HG03469 (cell line): ENCODE results near the gene ORMDL3.
"Not testable (repeated sequence)": the region's sequence is repeated elsewhere in the genome, so short reads cannot be mapped to it uniquely, and the experiment has no call there.

Source experiments
- ATAC-seq: cut with Tn5 transposase; IDR thresholded peaks from one replicate; pipeline ENCODE4 v1.9.1; 2021; ENCODE audit warnings: mild to moderate bottlenecking, moderate library complexity, moderate number of reproducible peaks; ENCODE audit not compliant: unreplicated experiment

ORMDL3 gene

DNA sequence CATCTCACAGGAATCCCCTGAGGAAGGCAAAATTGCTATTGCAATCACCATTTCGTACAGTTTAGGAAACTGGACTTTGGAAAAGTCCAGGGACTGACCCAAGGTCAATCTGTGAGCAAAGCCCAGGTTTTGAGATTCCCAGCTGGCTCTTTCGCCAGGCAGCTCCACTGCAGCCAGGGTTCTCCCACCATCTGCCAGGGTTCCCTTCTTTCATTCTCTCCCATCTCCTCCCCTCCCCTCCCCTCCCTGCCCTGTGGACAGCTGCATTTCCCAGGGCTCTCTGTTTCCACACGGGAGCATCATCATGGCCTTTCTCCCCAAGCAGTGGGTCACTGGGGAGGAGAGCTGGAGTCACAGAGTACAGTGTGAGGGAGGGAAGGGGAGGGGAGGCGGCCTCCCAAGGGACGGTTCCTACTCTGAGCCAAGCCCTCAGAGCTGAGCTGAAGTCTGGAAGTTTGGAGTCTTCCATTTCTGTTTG, 23.5 kb upstream of the ORMDL3 start:
- no peak for ATAC-seq

- ATAC-seq: no peak
These were observed 21.6 kb upstream of the ORMDL3 start for GRCh38 chr17:39949028-39949427.

DNA sequence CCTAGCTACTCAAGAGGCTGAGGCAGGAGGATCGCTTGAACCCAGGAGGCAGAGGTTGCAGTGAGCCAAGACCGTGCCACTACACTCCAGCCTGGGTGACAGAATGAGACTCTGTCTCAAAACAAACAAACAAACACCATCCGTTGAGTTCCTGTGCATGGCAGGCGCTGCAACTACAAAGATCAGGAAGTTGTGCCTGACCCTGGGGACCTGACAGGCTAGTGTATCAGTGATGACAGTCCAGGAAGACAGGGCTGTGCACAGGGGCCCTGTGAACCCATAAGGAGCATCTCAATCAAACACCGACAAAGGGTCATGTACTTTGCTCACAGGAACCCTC, 21.1 kb upstream of the ORMDL3 start:
- ATAC-seq: not testable (repeated sequence)

DNA sequence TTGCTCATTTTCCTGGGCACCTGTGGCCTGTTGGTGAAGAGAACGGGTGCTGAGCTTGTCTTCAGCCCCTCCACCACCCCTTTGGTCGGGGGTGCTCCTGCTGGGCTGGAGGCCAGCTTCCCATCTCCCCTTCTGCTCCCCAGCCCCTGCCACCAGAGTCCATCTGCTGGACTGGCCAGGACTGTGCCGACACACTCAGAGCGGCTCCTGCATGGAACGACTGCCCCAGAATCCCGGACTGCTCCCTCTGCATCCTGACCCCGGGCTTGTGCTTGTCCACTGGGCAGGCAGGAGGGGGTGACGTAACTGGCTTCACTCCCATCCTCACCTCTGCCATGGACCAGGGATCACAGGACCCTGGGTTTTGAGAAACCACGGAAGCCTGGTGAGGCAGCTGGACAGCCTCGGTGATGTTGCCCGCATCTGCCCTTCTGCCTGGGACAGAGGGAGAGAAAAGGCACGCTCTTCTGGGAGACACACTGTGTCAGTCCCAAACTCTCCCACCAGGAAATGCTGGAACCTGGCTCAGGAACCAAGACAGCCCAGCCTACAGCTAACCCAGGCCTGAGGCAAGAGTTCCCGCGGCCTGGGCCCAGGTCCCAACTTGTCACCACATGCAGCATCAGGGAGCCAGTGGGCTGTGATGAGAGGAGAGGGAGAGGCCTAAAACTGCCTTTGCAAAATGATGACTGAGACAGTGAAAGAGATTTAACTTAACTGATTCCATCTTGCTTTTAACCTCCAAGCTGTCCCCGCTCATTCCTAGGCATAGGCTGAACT, 19.3 kb upstream of the ORMDL3 start:
- no peak for ATAC-seq

GRCh38 chr17:39944393-39944711, 17.0 kb upstream of the ORMDL3 start:
- ATAC-seq: no peak

- ATAC-seq: no peak
These were observed 16.4 kb upstream of the ORMDL3 start for GRCh38 chr17:39943702-39944392.

DNA sequence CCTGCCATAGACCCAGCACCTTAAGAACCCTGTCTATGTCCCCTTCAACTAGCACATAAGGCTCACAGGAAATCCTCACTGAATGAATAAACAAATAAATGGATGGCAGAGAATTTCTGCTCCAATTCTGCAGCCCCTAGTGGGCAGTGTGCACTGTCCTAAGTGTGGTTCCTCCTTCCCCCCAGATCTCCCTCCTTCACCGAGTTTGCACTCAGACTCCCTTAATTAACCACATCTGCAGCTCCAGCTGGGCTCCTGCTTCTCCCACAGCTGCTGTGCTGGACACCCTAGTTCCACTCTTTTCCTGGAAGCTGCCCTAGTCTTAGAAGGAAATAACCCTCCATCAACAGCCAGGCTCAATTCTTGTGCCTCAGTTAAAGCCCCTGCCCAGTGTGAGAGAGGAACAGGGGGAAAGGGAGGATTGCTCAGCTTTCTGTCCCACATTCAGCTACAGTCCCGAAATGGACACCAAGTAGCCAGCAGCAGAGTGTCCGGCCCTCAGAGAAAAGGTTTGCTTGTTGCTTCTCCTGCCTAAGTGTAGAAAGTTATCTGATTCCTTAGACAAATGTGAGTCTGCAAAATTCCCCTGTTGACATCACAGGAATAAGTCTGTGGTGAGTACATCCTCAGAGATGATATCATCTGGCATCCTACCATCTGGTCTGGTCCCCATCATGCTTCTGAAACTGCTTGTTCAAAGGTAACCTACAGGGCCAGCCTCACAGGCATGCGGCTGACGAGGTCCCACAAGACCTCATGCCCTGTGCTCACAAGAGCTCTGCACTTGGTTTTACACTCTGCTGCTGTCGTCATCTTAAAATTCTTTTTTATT, 12.4 kb upstream of the ORMDL3 start:
- no peak for ATAC-seq

DNA sequence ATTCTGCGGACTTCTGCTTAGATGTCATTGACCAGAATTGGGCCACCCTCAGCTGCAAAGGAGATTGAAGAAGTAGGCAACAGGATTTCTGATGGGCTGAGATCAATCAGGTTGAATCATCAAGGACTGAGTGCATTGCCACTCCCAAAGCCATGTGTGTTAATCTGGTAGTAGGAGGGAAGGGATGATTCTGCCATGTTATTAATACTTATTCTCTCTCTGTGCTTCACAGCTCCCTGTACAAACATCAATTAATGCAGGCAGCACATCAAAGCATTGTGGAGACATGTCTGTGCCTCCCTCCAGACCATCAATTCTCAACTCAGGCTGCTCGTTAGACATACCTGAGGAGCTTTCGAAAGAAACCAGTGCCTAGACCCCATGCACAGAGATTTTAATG, 11.7 kb upstream of the ORMDL3 start:
- ATAC-seq: no peak

GRCh38 chr17:39938140-39938869, 10.9 kb upstream of the ORMDL3 start:
- ATAC-seq: no peak

DNA sequence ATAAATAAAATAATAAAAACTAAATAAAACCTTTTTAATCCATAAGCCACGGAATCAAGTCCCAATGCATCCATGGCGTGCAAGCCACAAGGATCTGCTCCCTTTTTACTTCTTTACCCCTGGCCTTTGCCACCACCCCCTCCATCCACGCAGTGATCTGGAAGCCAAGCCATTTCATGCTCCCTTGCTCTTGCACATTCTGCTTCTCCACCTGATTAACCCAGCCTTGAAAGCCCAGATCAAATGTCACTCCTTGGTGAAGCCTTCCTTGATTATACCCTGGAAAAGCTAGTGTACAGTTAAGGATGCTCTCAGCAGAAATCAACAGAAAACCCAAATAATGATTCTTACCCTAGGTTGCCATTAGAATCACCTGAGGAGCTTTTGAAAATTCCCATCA, 10.0 kb upstream of the ORMDL3 start:
- ATAC-seq: no peak

GRCh38 chr17:39935909-39936308, 8.5 kb upstream of the ORMDL3 start:
- no peak for ATAC-seq

DNA sequence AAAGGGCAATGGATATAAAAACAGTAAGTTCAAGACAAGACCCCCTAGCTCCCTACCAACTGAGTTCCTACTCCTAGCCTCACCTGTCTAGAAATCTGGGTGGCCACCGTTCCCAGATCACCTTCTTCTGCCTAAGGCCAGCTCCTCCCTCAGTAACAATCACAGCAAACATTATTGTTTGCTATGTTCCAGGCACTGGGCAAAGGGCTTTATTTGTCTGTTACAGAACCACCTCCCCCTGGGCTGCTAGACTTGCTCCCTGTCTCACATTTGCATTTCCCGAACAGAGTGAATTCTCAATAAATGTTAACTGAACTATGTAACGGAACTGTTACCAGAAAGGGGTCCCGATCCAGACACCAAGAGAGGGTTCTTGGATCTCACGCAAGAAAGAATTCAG, 6.9 kb upstream of the ORMDL3 start:
- ATAC-seq: no peak

DNA sequence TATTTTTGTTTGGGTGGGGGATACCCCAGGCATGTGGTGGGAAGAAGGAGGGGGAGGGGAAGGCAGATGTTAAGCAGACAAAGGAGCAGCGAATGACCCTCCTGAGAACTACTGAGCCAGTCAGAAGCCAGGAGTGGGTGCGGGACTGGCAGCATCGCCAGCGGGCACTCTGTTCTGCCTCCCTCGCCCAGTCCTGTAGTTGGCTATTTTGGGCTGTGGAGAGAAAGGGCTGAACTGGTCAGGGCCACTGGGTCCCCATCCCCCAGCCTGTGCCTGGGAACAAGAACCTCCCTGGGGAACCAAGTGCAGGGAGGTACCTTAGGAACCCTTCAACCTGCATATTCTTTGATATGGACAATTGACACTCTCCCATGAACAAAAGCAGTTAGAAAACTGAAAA, 6.5 kb upstream of the ORMDL3 start:
- ATAC-seq: no peak

DNA sequence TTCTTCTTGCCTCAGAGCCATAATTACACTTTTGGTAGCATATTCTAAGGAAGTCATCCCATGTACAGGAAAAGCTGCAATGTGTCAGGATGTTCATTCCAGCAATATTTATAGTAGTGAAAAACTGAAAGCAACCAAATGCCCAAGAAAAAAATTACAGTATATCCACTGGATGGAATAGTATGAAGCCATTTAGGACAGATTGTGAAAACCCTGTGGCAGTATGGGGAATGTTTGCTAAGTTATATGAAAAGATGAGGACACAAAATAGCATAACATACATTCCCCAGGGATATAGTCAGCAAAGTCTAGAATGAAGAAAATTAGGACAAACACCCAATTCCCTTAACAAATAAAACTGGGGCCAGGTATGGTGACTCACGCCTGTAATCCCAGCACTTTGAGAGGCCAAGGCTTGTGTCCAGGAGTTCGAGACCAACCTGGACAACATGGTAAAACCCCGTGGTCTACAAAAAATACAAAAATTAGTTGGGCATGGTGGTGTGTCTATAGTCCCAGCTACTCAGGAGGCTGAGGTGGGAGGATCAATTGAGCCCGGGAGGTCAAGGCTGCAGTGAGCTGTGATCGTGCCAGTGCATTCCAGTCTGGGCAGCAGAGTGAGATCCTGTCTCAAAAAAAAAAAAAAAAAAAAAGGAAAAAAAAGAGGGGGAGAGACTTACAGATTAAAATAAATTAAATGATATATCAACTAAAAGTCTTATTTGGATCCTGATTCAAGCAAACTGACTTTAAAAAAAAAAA, 2.4 kb upstream of the ORMDL3 start:
- no peak for ATAC-seq

GRCh38 chr17:39928858-39929645, 1.7 kb upstream of the ORMDL3 start:
- no peak for ATAC-seq

- peak; percentile 3 for ATAC-seq
These were observed 792 bp upstream of the ORMDL3 start for GRCh38 chr17:39927929-39928857.

- ATAC-seq: no peak
These were observed 757 bp downstream of the ORMDL3 start for GRCh38 chr17:39926588-39927100.

- ATAC-seq: no peak
These were observed 1.2 kb downstream of the ORMDL3 start for GRCh38 chr17:39926135-39926587.
